Measurements from ENCODE around the gene PLA1A.

The PLA1A gene

GRCh38 chr3:119608405-119609000, 10.8 kb downstream of the PLA1A start:
- DNase-seq (ENCODE audit: low read depth in 2 of 2), result no peak

- no peak for DNase-seq (ENCODE audit: low read depth in 2 of 2)
Measured at GRCh38 chr3:119609301-119609700, 11.6 kb downstream of the PLA1A start.

GRCh38 chr3:119611664-119612063, 14.0 kb downstream of the PLA1A start:
- DNase-seq (ENCODE audit: low read depth in 2 of 2), result no peak

GRCh38 chr3:119613201-119613600, 15.5 kb downstream of the PLA1A start:
- DNase-seq (ENCODE audit: low read depth in 2 of 2), result no peak

- no peak for DNase-seq (ENCODE audit: low read depth in 2 of 2)
Measured at GRCh38 chr3:119613872-119614271, 16.2 kb downstream of the PLA1A start.

GRCh38 chr3:119616056-119616455, 18.4 kb downstream of the PLA1A start:
- no peak for DNase-seq (ENCODE audit: low read depth in 2 of 2)

GRCh38 chr3:119619094-119619493, 21.4 kb downstream of the PLA1A start:
- no peak for DNase-seq (ENCODE audit: low read depth in 2 of 2)

GRCh38 chr3:119620899-119621298, 23.2 kb downstream of the PLA1A start:
- DNase-seq (ENCODE audit: low read depth in 2 of 2), result no peak

GRCh38 chr3:119624002-119624720, 26.5 kb downstream of the PLA1A start:
- no peak for DNase-seq (ENCODE audit: low read depth in 2 of 2)

GRCh38 chr3:119625451-119626153, 27.9 kb downstream of the PLA1A start:
- no peak for DNase-seq (ENCODE audit: low read depth in 2 of 2)

- no peak for DNase-seq (ENCODE audit: low read depth in 2 of 2)
Measured at GRCh38 chr3:119626196-119626595, 28.5 kb downstream of the PLA1A start.

- DNase-seq (ENCODE audit: low read depth in 2 of 2), result no peak
Measured at GRCh38 chr3:119627461-119627860, 29.8 kb downstream of the PLA1A start.

- DNase-seq (ENCODE audit: low read depth in 2 of 2), result no peak
Measured at GRCh38 chr3:119628390-119628789, 30.7 kb downstream of the PLA1A start.

- DNase-seq (ENCODE audit: low read depth in 2 of 2), result no peak
Measured at GRCh38 chr3:119628816-119629445, 31.2 kb downstream of the PLA1A start.

GRCh38 chr3:119630128-119630879, 32.6 kb downstream of the PLA1A start:
- no peak for DNase-seq (ENCODE audit: low read depth in 2 of 2)

GRCh38 chr3:119630880-119631329, 33.2 kb downstream of the PLA1A start:
- DNase-seq (ENCODE audit: low read depth in 2 of 2), result no peak

GRCh38 chr3:119631516-119631915, 33.8 kb downstream of the PLA1A start:
- no peak for DNase-seq (ENCODE audit: low read depth in 2 of 2)

GRCh38 chr3:119632216-119632615, 34.5 kb downstream of the PLA1A start:
- no peak for DNase-seq (ENCODE audit: low read depth in 2 of 2)

GRCh38 chr3:119632829-119633228, 35.1 kb downstream of the PLA1A start:
- no peak for DNase-seq (ENCODE audit: low read depth in 2 of 2)

- DNase-seq (ENCODE audit: low read depth in 2 of 2), result no peak
Measured at GRCh38 chr3:119635719-119636118, 38.0 kb downstream of the PLA1A start.

GRCh38 chr3:119636249-119636648, 38.6 kb downstream of the PLA1A start:
- no peak for DNase-seq (ENCODE audit: low read depth in 2 of 2)
